HepG2 (cell line): Measurements from ENCODE around the gene TPRG1. TPM values are rescaled to one million over a fixed set of nuclear protein-coding genes. Genes with fewer than 3 reads are reported as not detected.
A peak's percentile ranks its signal among the peaks of the same experiment; 100 is the strongest.

Experiments
- FOXA1 ChIP-seq, 2 experiments: fragments of 450-650 bp in 1 of 2; sonication (generic) in 1 of 2; formaldehyde crosslinking in 1 of 2; IDR thresholded peaks; 2 replicates each; pipeline versions ENCODE4 v1.4.0 to v1.6.1; 2016 to 2020; ENCODE audit warnings: missing genetic modification reagents in 1 of 2
- HMGA1 ChIP-seq: sonication (generic); formaldehyde crosslinking; conservative IDR thresholded peaks from 2 replicates; pipeline ENCODE4 v1.4.0; 2020; ENCODE audit warnings: missing genetic modification reagents
- HNF4G ChIP-seq, 2 experiments: sonication (generic) in 1 of 2; formaldehyde crosslinking in 1 of 2; IDR thresholded peaks; 2 replicates each; pipeline versions ENCODE4 v1.4.0 to v1.6.1; 2011 to 2020; ENCODE audit warnings: borderline replicate concordance in 2 of 2, low read depth in 2 of 2, mild to moderate bottlenecking in 2 of 2, low read length in 1 of 2, missing genetic modification reagents in 1 of 2, moderate library complexity in 1 of 2
- HOXA9 ChIP-seq: sonication (generic); formaldehyde crosslinking; IDR thresholded peaks from 2 replicates; pipeline ENCODE4 v1.8.1; 2022; ENCODE audit warnings: missing genetic modification reagents, mild to moderate bottlenecking, moderate library complexity, borderline replicate concordance
- MED13 ChIP-seq: sonication (generic); formaldehyde crosslinking; IDR thresholded peaks from 2 replicates; pipeline ENCODE4 v1.5.0; 2020; ENCODE audit warnings: missing genetic modification reagents
- MXI1 ChIP-seq: IDR thresholded peaks from 3 replicates; pipeline ENCODE4 v1.6.1; 2012; ENCODE audit warnings: low read depth, low read length, inconsistent platforms, borderline replicate concordance
- MYPOP ChIP-seq: sonication (generic); formaldehyde crosslinking; IDR thresholded peaks from 2 replicates; pipeline ENCODE4 v1.8.1; 2023; ENCODE audit warnings: mild to moderate bottlenecking, moderate library complexity, missing genetic modification reagents
- NR2C2 ChIP-seq: sonication (generic); formaldehyde crosslinking; IDR thresholded peaks from 2 replicates; pipeline ENCODE4 v1.4.0; 2020; ENCODE audit warnings: missing genetic modification reagents, mild to moderate bottlenecking, moderate library complexity, borderline replicate concordance
- RXRB ChIP-seq: IDR thresholded peaks from 2 replicates; pipeline ENCODE4 v1.6.1; 2016; ENCODE audit warnings: borderline replicate concordance, missing genetic modification reagents, missing compliant biosample characterization
- SAP130 ChIP-seq: IDR thresholded peaks from 2 replicates; pipeline ENCODE4 v1.6.1; 2016; ENCODE audit warnings: low read depth
- TEAD3 ChIP-seq: optimal IDR thresholded peaks from 2 replicates; pipeline ENCODE3; 2016; ENCODE audit warnings: borderline replicate concordance
- TRIM24 ChIP-seq: sonication (generic); formaldehyde crosslinking; IDR thresholded peaks from 2 replicates; pipeline ENCODE4 v1.8.0; 2022; ENCODE audit warnings: mild to moderate bottlenecking, missing genetic modification reagents
- ZNF318 ChIP-seq: sonication (generic); formaldehyde crosslinking; IDR thresholded peaks from 2 replicates; pipeline ENCODE4 v1.4.0; 2020; ENCODE audit warnings: mild to moderate bottlenecking, missing genetic modification reagents
- ZNF333 ChIP-seq: sonication (generic); formaldehyde crosslinking; IDR thresholded peaks from 2 replicates; pipeline ENCODE4 v1.4.0; 2020; ENCODE audit warnings: mild to moderate bottlenecking, missing genetic modification reagents, borderline replicate concordance
- ZNF605 ChIP-seq: sonication (generic); formaldehyde crosslinking; IDR thresholded peaks from 2 replicates; pipeline ENCODE4 v1.8.0; 2022; ENCODE audit warnings: mild to moderate bottlenecking, missing genetic modification reagents
- ZNF614 ChIP-seq: IDR thresholded peaks from 2 replicates; pipeline ENCODE4 v1.6.1; 2018; ENCODE audit warnings: missing biosample characterization, missing genetic modification reagents, inconsistent platforms, borderline replicate concordance
- ZNF746 ChIP-seq: sonication (generic); formaldehyde crosslinking; IDR thresholded peaks from 2 replicates; pipeline ENCODE4 v1.8.0; 2022; ENCODE audit warnings: mild to moderate bottlenecking, missing genetic modification reagents
- ZSCAN9 ChIP-seq: IDR thresholded peaks from 2 replicates; pipeline ENCODE4 v1.6.1; 2016; ENCODE audit warnings: borderline replicate concordance
- polyA plus RNA-seq, 8 experiments: library from polyadenylated mRNA; depleted of rRNA in 3 of 8; stranded (reverse) in 7 of 8; unstranded in 1 of 8; fragments of >200 nt; fragmentation: Illumina TruSeq in 4 of 8; extraction: Trizol in 4 of 8; gene quantifications; 2 replicates each; pipeline versions ENCODE4 v1.2.1 to v1.2.3, GENCODE V29; 2011 to 2016; ENCODE audit warnings: low read depth in 4 of 8, missing spikeins in 1 of 8, mixed read lengths in 1 of 8; ENCODE audit not compliant: insufficient read depth in 1 of 8
- total RNA-seq, 5 experiments: library from RNA; depleted of rRNA; stranded (reverse); fragments of >200 nt; fragmentation: Illumina TruSeq; extraction: Trizol; gene quantifications; 2 replicates each; pipeline ENCODE4 v1.2.3, GENCODE V29; 2016; ENCODE audit warnings: low read depth in 1 of 5

TPRG1 gene
- total and polyA plus RNA-seq, 2 of the 13 experiments (the other 11 are each of a cell fraction or from before 2014, with no cell fraction given): 0.17 TPM; not detected in 1

- peak; percentile 33 for TF ChIP-seq TEAD3 (CRISPR knock-in tag)
- peak; percentile 33; the same call in 1 of the 2 replicates for TF ChIP-seq RXRB (CRISPR knock-in tag)
- TF ChIP-seq MXI1: peak; percentile 35; the same call in 1 of the 3 replicates
- no peak for TF ChIP-seq FOXA1 (IDR thresholded peaks at IDR 0.05)
- TF ChIP-seq FOXA1 (CRISPR knock-in tag; IDR thresholded peaks at IDR 0.05): peak; percentile 62
- TF ChIP-seq ZNF605: no peak
- TF ChIP-seq SAP130 (CRISPR knock-in tag): peak; percentile 34; the same call in 1 of the 2 replicates
- TF ChIP-seq TRIM24 (CRISPR knock-in tag): 0 out of 2 replicates have a peak, but pooled peaks have one; percentile 38
- TF ChIP-seq ZNF318 (CRISPR knock-in tag): no peak
- TF ChIP-seq HMGA1 (CRISPR knock-in tag): no peak
- 0 out of 2 replicates have a peak, but pooled peaks have one; percentile 43 for TF ChIP-seq ZSCAN9
- TF ChIP-seq ZNF746 (CRISPR knock-in tag): no peak
- TF ChIP-seq HNF4G (IDR thresholded peaks at IDR 0.05; ENCODE audit: borderline replicate concordance, low read depth, low read length): peak; percentile 31; the same call in 1 of the 2 replicates
- TF ChIP-seq HNF4G (CRISPR knock-in tag; IDR thresholded peaks at IDR 0.05; ENCODE audit: borderline replicate concordance, low read depth): no peak
- TF ChIP-seq HOXA9 (CRISPR knock-in tag): no peak
- no peak for TF ChIP-seq MYPOP (CRISPR knock-in tag)
- TF ChIP-seq NR2C2 (CRISPR knock-in tag): no peak
- TF ChIP-seq ZNF333 (CRISPR knock-in tag): no peak
- TF ChIP-seq MED13 (CRISPR knock-in tag): no peak
- 0 out of 2 replicates have a peak, but pooled peaks have one; percentile 55 for TF ChIP-seq ZNF614 (CRISPR knock-in tag)
Observed at GRCh38 chr3:189324538-189325138, 152.9 kb downstream of the TPRG1 start (continued).
